GM12878 (cell line): Measurements from ENCODE around the gene COL23A1. TPM values are rescaled to one million over a fixed set of nuclear protein-coding genes. Genes with fewer than 3 reads are reported as not detected.

Source experiments
- ATAC-seq: fragments of 200-7000 bp; cut with Tn5 transposase; 3 replicates; pipeline ENCODE4 v1.9.1; 2020; ENCODE audit warnings: mild to moderate bottlenecking, moderate library complexity
- BruUV-seq: library from RNA; stranded (reverse); fragments of 400-500 nt; replicated peaks from 2 replicates; lab custom pipeline; 2021; lab: Mats Ljungman, UMichigan
- CTCF ChIA-PET: fragments of 300-600 bp; sonication (Branson Sonifier 250); formaldehyde crosslinking; extraction: SDS; loops from one replicate; lab custom pipeline; 2021; ENCODE audit warnings: inconsistent platforms; lab: Yijun Ruan, JAX
- POLR2A ChIA-PET: fragments of 350-600 bp; formaldehyde crosslinking; extraction: SDS; loops from one replicate; lab custom pipeline; 2021; ENCODE audit warnings: inconsistent platforms; lab: Charles Lee
- RAD21 ChIA-PET: fragments of 300-600 bp; sonication (Branson Sonifier 250); formaldehyde crosslinking; loops from one replicate; lab custom pipeline; 2023; ENCODE audit warnings: antibody characterized with exemption; ENCODE audit not compliant: unreplicated experiment; lab: Charles Lee
- SMC1A ChIA-PET: fragments of 300-600 bp; sonication (Branson Sonifier 250); formaldehyde crosslinking; loops from one replicate; lab custom pipeline; 2023; ENCODE audit not compliant: unreplicated experiment, uncharacterized antibody; lab: Charles Lee
- DNase-seq: peaks from one replicate; pipeline ENCODE4 v3.0.0-alpha.2; 2011; ENCODE audit warnings: low read depth, low spot score
- FAIRE-seq: peaks from 3 replicates; lab custom pipeline; 2011; peaks lifted over from hg19 to GRCh38; lab: Jason Lieb, UNC
- H2AFZ ChIP-seq: 2 replicates; pipeline ENCODE4 v1.6.0; 2011; ENCODE audit warnings: low read depth, low read length, control low read depth; ENCODE audit not compliant: control insufficient read depth
- H3K27ac ChIP-seq: 2 replicates; pipeline ENCODE4 v1.5.1; 2011; ENCODE audit warnings: control low read depth; ENCODE audit not compliant: control insufficient read depth, insufficient read depth
- H3K27me3 ChIP-seq, 2 experiments: replicated peaks in 1 of 2; 2 replicates each; pipeline versions ENCODE4 v1.6.0 to v1.6.1; 2011; ENCODE audit warnings: low read length in 1 of 2; ENCODE audit not compliant: control insufficient read depth in 2 of 2, insufficient read depth in 2 of 2
- H3K36me3 ChIP-seq, 2 experiments: 2 replicates each; pipeline ENCODE4 v1.5.1; 2011; ENCODE audit warnings: low read length in 1 of 2; ENCODE audit not compliant: control insufficient read depth in 2 of 2, insufficient read depth in 2 of 2
- H3K4me1 ChIP-seq: 2 replicates; pipeline ENCODE4 v1.6.1; 2011; ENCODE audit warnings: mild to moderate bottlenecking, low read length, moderate library complexity, mixed read lengths; ENCODE audit not compliant: control insufficient read depth, insufficient read depth
- H3K4me2 ChIP-seq: 2 replicates; pipeline ENCODE4 v1.6.0; 2011; ENCODE audit warnings: control low read depth; ENCODE audit not compliant: control insufficient read depth, insufficient read depth
- H3K4me3 ChIP-seq: fragments of 200-600 bp; sonication (generic); 2 replicates; pipeline ENCODE4 v1.5.1; 2016
- H3K79me2 ChIP-seq: 2 replicates; pipeline ENCODE4 v1.6.0; 2011; ENCODE audit warnings: low read length; ENCODE audit not compliant: control insufficient read depth, insufficient read depth
- H3K9ac ChIP-seq: 2 replicates; pipeline ENCODE4 v1.8.0; 2011; ENCODE audit warnings: low read length, control low read depth, mixed read lengths; ENCODE audit not compliant: control insufficient read depth, insufficient read depth
- H3K9me3 ChIP-seq: replicated peaks from 3 replicates; pipeline ENCODE4 v1.5.1; 2011; ENCODE audit warnings: mild to moderate bottlenecking, low read length; ENCODE audit not compliant: control insufficient read depth, insufficient read depth
- H4K20me1 ChIP-seq: 2 replicates; pipeline ENCODE4 v1.6.0; 2011; ENCODE audit not compliant: control insufficient read depth, insufficient read depth
- BMI1 ChIP-seq: fragments of 450-650 bp; IDR thresholded peaks from 2 replicates; pipeline ENCODE4 v1.6.1; 2016; ENCODE audit warnings: mild to moderate bottlenecking, moderate library complexity, borderline replicate concordance
- CEBPZ ChIP-seq: fragments of 150-350 bp; IDR thresholded peaks from 2 replicates; pipeline ENCODE4 v1.6.1; 2016; ENCODE audit warnings: low read depth, low read length
- E2F4 ChIP-seq: IDR thresholded peaks from 2 replicates; pipeline ENCODE4 v1.6.1; 2012; ENCODE audit warnings: low read depth, low read length, improper control_type of control experiment
- HDAC2 ChIP-seq: fragments of 200-600 bp; sonication (generic); IDR thresholded peaks from 2 replicates; pipeline ENCODE4 v1.6.1; 2017
- HDAC6 ChIP-seq: fragments of 200-600 bp; sonication (generic); IDR thresholded peaks from one replicate; pipeline ENCODE4 v1.8.0; 2017; ENCODE audit warnings: antibody characterized with exemption; ENCODE audit not compliant: unreplicated experiment
- NFYA ChIP-seq: IDR thresholded peaks from 2 replicates; pipeline ENCODE4 v1.6.1; 2011; ENCODE audit warnings: low read depth, mild to moderate bottlenecking, low read length, improper control_type of control experiment, borderline replicate concordance
- SUPT20H ChIP-seq: IDR thresholded peaks from 2 replicates; pipeline ENCODE4 v1.6.1; 2011; ENCODE audit warnings: low read depth, mild to moderate bottlenecking, low read length, moderate library complexity, borderline replicate concordance; ENCODE audit not compliant: control insufficient read depth
- WRNIP1 ChIP-seq: IDR thresholded peaks from 2 replicates; pipeline ENCODE4 v1.6.1; 2011; ENCODE audit warnings: low read depth, low read length, improper control_type of control experiment, borderline replicate concordance
- ZNF217 ChIP-seq: fragments of 450-650 bp; IDR thresholded peaks from 2 replicates; pipeline ENCODE4 v1.6.1; 2017; ENCODE audit warnings: antibody characterized with exemption, mild to moderate bottlenecking
- ZNF622 ChIP-seq: fragments of 450-650 bp; IDR thresholded peaks from 2 replicates; pipeline ENCODE4 v1.6.1; 2017; ENCODE audit warnings: mild to moderate bottlenecking, inconsistent platforms
- WGBS: methylation state at CpG from one replicate; pipeline ENCODE4 v1.1.6; 2016; ENCODE audit warnings: low lambda C conversion rate; ENCODE audit not compliant: insufficient replicate concordance, insufficient coverage; ENCODE audit errors: missing lambda C conversion rate; 5-methylcytosine and 5-hydroxymethylcytosine counted together
- in situ Hi-C: fragments of 300-500 bp; cut with MboI; formaldehyde crosslinking; loops from 9 replicates; pipeline ENCODE4 v1.14.3; 2018; ENCODE audit warnings: mixed read lengths
- intact Hi-C: fragments of 100-400 bp; cut with micrococcal nuclease; formaldehyde crosslinking; loops from one replicate; pipeline ENCODE4 v1.14.2; 2022; ENCODE audit not compliant: unreplicated experiment
- polyA plus RNA-seq, 11 experiments: library from polyadenylated mRNA; depleted of rRNA in 4 of 11; unstranded in 6 of 11; stranded (reverse) in 5 of 11; fragments of >200 nt; fragmentation: Nextera tagmentation in 4 of 11; fragmentation: Illumina TruSeq in 1 of 11; extraction: Ambion mirVana in 4 of 11; extraction: Trizol in 1 of 11; gene quantifications; 1 replicate in 1 of 11; 2 replicates in 10 of 11; pipeline versions ENCODE4 v1.2.1 to v1.2.3, GENCODE V29; 2011 to 2016; ENCODE audit warnings: inconsistent platforms in 2 of 11, missing spikeins in 2 of 11, low read depth in 1 of 11
- total RNA-seq, 4 experiments: library from RNA; depleted of rRNA in 3 of 4; stranded (reverse); fragments of >200 nt in 3 of 4; fragmentation: Illumina TruSeq in 1 of 4; extraction: Trizol in 1 of 4; gene quantifications; 2 replicates each; pipeline versions ENCODE4 v1.2.1 to v1.2.3, GENCODE V29; 2013 to 2021

Gene COL23A1
- total and polyA plus RNA-seq, 10 of the 15 experiments (the other 5 are each of a cell fraction or from before 2014, with no cell fraction given): 0.03 to 0.83 (median 0.09) TPM; not detected in 5

GRCh38 chr5:178381921-178382695, 208.1 kb downstream of the COL23A1 start:
- CTCF ChIA-PET: no interaction called here

GRCh38 chr5:178381206-178381605, 209.0 kb downstream of the COL23A1 start:
- Histone ChIP-seq H3K4me2 (no peak overlapping the region), H3K79me2 (no peaks in the 10 kb centered on the region), H3K36me3 (no peaks in the 10 kb centered on the region), H3K9ac (no peak overlapping the region), H3K27ac (no peak overlapping the region), H3K27me3 (no peaks in the 10 kb centered on the region), H3K4me3 (no peak overlapping the region), H2AFZ (no peak overlapping the region), H3K4me1 (no peaks in the 10 kb centered on the region), H3K9me3 (no peaks in the 10 kb centered on the region), H4K20me1 (no peaks in the 10 kb centered on the region)
- TF ChIP-seq HDAC6 (no peak), ZNF622 (no peak), CEBPZ (no peak), BMI1 (no peak), SUPT20H (no peak), HDAC2 (no peak), NFYA (no peak), ZNF217 (no peak)
- ChIA-PET POLR2A (no interaction called here), SMC1A (no interaction called here), RAD21 (no interaction called here), CTCF (no interaction called here)
- DNase-seq: no peak
- BruUV-seq: no TSS peak
- FAIRE-seq: no peak
- ATAC-seq: no peak
- in situ Hi-C loops: no loop called here
- intact Hi-C loops: no loop called here
- WGBS: 72% methylated on average over 8 of the region's 8 CpGs

More at GRCh38 chr5:178381921-178382695, 208.1 kb downstream of the COL23A1 start:
- ChIA-PET POLR2A (no interaction called here), SMC1A (no interaction called here), RAD21 (no interaction called here)
- no peaks in the 10 kb centered on the region for H4K20me1 ChIP-seq
- no peaks in the 10 kb centered on the region for H3K36me3 ChIP-seq
- in situ Hi-C loops: no loop called here
- no peaks in the 10 kb centered on the region; a peak in 2 of 4 replicates for H3K27me3 ChIP-seq
- H3K79me2 ChIP-seq: no peaks in the 10 kb centered on the region
- FAIRE-seq (no peak), ATAC-seq (no peak), DNase-seq (no peak)
- TF ChIP-seq WRNIP1 (no peak), E2F4 (no peak)
- no TSS peak for BruUV-seq
- intact Hi-C loops: no loop called here
- no peaks in the 10 kb centered on the region for H3K4me1 ChIP-seq
- H3K9ac ChIP-seq: no peak overlapping the region
- no peak overlapping the region for H3K4me2 ChIP-seq
- no peaks in the 10 kb centered on the region for H3K9me3 ChIP-seq
- no peak overlapping the region for H3K4me3 ChIP-seq
- 39% methylated on average over 17 of the region's 17 CpGs for WGBS
- H3K27ac ChIP-seq: no peak overlapping the region
- H2AFZ ChIP-seq: no peak overlapping the region
